Body of pancreas (tissue), 4 donors: Measurements from ENCODE around the gene BACH2.

Experiments
- CTCF ChIP-seq, 7 experiments: fragments of 450-650 bp in 4 of 7; fragments of 200-600 bp in 3 of 7; sonication (generic) in 3 of 7; IDR thresholded peaks; one replicate each; pipeline ENCODE4 v1.5.1; 2016 to 2019; ENCODE audit warnings: antibody characterized with exemption in 7 of 7
- POLR2A ChIP-seq, 3 donors: fragments of 450-650 bp; IDR thresholded peaks; one replicate each; pipeline ENCODE4 v1.6.1; 2016; ENCODE audit warnings: antibody characterized with exemption in 3 of 3, mild to moderate bottlenecking in 2 of 3

GRCh38 chr6:90249034-90249433, 47.6 kb downstream of the BACH2 start:
- TF ChIP-seq CTCF (IDR thresholded peaks at IDR 0.05) (no peak), POLR2A (IDR thresholded peaks at IDR 0.05) (no peak)
